NCI-H187 (cell line): ENCODE results near the gene PLG.
"Not testable (repeated sequence)": the region's sequence is repeated elsewhere in the genome, so short reads cannot be mapped to it uniquely, and the experiment has no call there.

Experiments used
- DNase-seq, 2 experiments: peaks; one replicate each; lab custom pipeline; 2025; lab: John Stamatoyannopoulos, UW

PLG gene

GRCh38 chr6:160775792-160776580, 73.9 kb downstream of the PLG start:
- DNase-seq = no peak

GRCh38 chr6:160779095-160779494, 77.1 kb downstream of the PLG start:
- DNase-seq = not testable (repeated sequence)

GRCh38 chr6:160780656-160781055, 78.6 kb downstream of the PLG start:
- DNase-seq = not testable (repeated sequence)

GRCh38 chr6:160781298-160781697, 79.3 kb downstream of the PLG start:
- no peak for DNase-seq

GRCh38 chr6:160782228-160782627, 80.2 kb downstream of the PLG start:
- DNase-seq = no peak

- DNase-seq = no peak
These were observed 81.7 kb downstream of the PLG start for GRCh38 chr6:160783741-160784140.

GRCh38 chr6:160788126-160788525, 86.1 kb downstream of the PLG start:
- DNase-seq = not testable (repeated sequence)

- no peak for DNase-seq
These were observed 86.8 kb downstream of the PLG start for GRCh38 chr6:160788806-160789205.

GRCh38 chr6:160789263-160790027, 87.4 kb downstream of the PLG start:
- DNase-seq = no peak

GRCh38 chr6:160790028-160790792, 88.2 kb downstream of the PLG start:
- no peak for DNase-seq

GRCh38 chr6:160791459-160791858, 89.4 kb downstream of the PLG start:
- no peak for DNase-seq

GRCh38 chr6:160791981-160792418, 90.0 kb downstream of the PLG start:
- no peak for DNase-seq

GRCh38 chr6:160792708-160793107, 90.7 kb downstream of the PLG start:
- no peak for DNase-seq

- DNase-seq = no peak
These were observed 91.6 kb downstream of the PLG start for GRCh38 chr6:160793652-160794051.

- DNase-seq = no peak
These were observed 93.7 kb downstream of the PLG start for GRCh38 chr6:160795721-160796120.

- no peak for DNase-seq
These were observed 96.6 kb downstream of the PLG start for GRCh38 chr6:160798625-160799024.

GRCh38 chr6:160799801-160800506, 97.9 kb downstream of the PLG start:
- no peak for DNase-seq

- DNase-seq = no peak
These were observed 99.4 kb downstream of the PLG start for GRCh38 chr6:160801418-160801817.

GRCh38 chr6:160802049-160802448, 100.0 kb downstream of the PLG start:
- DNase-seq = not testable (repeated sequence)
